ENCODE measurements around the gene FAM120A.

The FAM120A gene

GRCh38 chr9:93612052-93612795 is 160.7 kb downstream of the FAM120A start:
- H3K9me3 ChIP-seq (ENCODE audit: insufficient read depth, low read depth, low read length) = no peaks in the 10 kb centered on the region
- H3K4me1 ChIP-seq (ENCODE audit: insufficient read depth, low read length) = peaks cover 5% of the 10 kb centered on the region
- no peak overlapping the region for H3K27ac ChIP-seq (ENCODE audit: low read depth, low read length)
- H3K36me3 ChIP-seq (ENCODE audit: insufficient read depth, low read length) = no peaks in the 10 kb centered on the region
- H3K4me3 ChIP-seq (ENCODE audit: low read length) = no peak overlapping the region
- no peak overlapping the region for H3K9ac ChIP-seq (ENCODE audit: low read depth, low read length)
- no peaks in the 10 kb centered on the region for H3K27me3 ChIP-seq (ENCODE audit: insufficient read depth, low read length)
- WGBS = 100% methylated on average over 1 of the region's 2 CpGs

- no peaks in the 10 kb centered on the region for H3K36me3 ChIP-seq (ENCODE audit: insufficient read depth, low read length)
- H3K9ac ChIP-seq (ENCODE audit: low read depth, low read length) = no peak overlapping the region
- WGBS = 91% methylated on average over 5 of the region's 5 CpGs
- no peaks in the 10 kb centered on the region for H3K27me3 ChIP-seq (ENCODE audit: insufficient read depth, low read length)
- no peaks in the 10 kb centered on the region for H3K9me3 ChIP-seq (ENCODE audit: insufficient read depth, low read depth, low read length)
- H3K4me3 ChIP-seq (ENCODE audit: low read length) = no peak overlapping the region
- H3K27ac ChIP-seq (ENCODE audit: low read depth, low read length) = no peak overlapping the region
- H3K4me1 ChIP-seq (ENCODE audit: insufficient read depth, low read length) = peaks cover 10% of the 10 kb centered on the region
These were observed 161.3 kb downstream of the FAM120A start for GRCh38 chr9:93612796-93613154.

GRCh38 chr9:93613174-93613573 is 161.7 kb downstream of the FAM120A start:
- Histone ChIP-seq H3K27me3 (ENCODE audit: insufficient read depth, low read length) (no peaks in the 10 kb centered on the region), H3K36me3 (ENCODE audit: insufficient read depth, low read length) (no peaks in the 10 kb centered on the region), H3K9me3 (ENCODE audit: insufficient read depth, low read depth, low read length) (no peaks in the 10 kb centered on the region), H3K9ac (ENCODE audit: low read depth, low read length) (no peak overlapping the region), H3K27ac (ENCODE audit: low read depth, low read length) (no peak overlapping the region), H3K4me1 (ENCODE audit: insufficient read depth, low read length) (peaks cover 13% of the 10 kb centered on the region), H3K4me3 (ENCODE audit: low read length) (no peak overlapping the region)
- 95% methylated on average over 5 of the region's 5 CpGs for WGBS

- Histone ChIP-seq H3K27ac (ENCODE audit: low read depth, low read length) (no peak overlapping the region), H3K4me1 (ENCODE audit: insufficient read depth, low read length) (peaks cover 13% of the 10 kb centered on the region), H3K36me3 (ENCODE audit: insufficient read depth, low read length) (no peaks in the 10 kb centered on the region), H3K4me3 (ENCODE audit: low read length) (no peak overlapping the region), H3K9me3 (ENCODE audit: insufficient read depth, low read depth, low read length) (no peaks in the 10 kb centered on the region), H3K27me3 (ENCODE audit: insufficient read depth, low read length) (no peaks in the 10 kb centered on the region), H3K9ac (ENCODE audit: low read depth, low read length) (no peak overlapping the region)
- 54% methylated on average over 3 of the region's 3 CpGs for WGBS
These were observed 162.3 kb downstream of the FAM120A start for GRCh38 chr9:93613791-93614190.

GRCh38 chr9:93614830-93615468 is 163.5 kb downstream of the FAM120A start:
- H3K4me1 ChIP-seq (ENCODE audit: insufficient read depth, low read length) = peaks cover 13% of the 10 kb centered on the region
- no peak overlapping the region for H3K27ac ChIP-seq (ENCODE audit: low read depth, low read length)
- H3K27me3 ChIP-seq (ENCODE audit: insufficient read depth, low read length) = no peaks in the 10 kb centered on the region
- H3K36me3 ChIP-seq (ENCODE audit: insufficient read depth, low read length) = no peaks in the 10 kb centered on the region
- no peak overlapping the region for H3K4me3 ChIP-seq (ENCODE audit: low read length)
- no peaks in the 10 kb centered on the region for H3K9me3 ChIP-seq (ENCODE audit: insufficient read depth, low read depth, low read length)
- WGBS = 86% methylated on average over 5 of the region's 5 CpGs
- H3K9ac ChIP-seq (ENCODE audit: low read depth, low read length) = no peak overlapping the region

Measured in HUES64 (cell line).